SK-N-SH (cell line): ENCODE results near the gene ANKRD49. TPM values are rescaled to one million over a fixed set of nuclear protein-coding genes. Genes with fewer than 3 reads are reported as not detected.
A peak's percentile ranks its signal among the peaks of the same experiment; 100 is the strongest.

Experiments
- CTCF ChIA-PET: fragments of 300-600, 350-600 bp; formaldehyde crosslinking; extraction: SDS; loops from one replicate; lab custom pipeline; 2021; lab: Yijun Ruan, JAX
- POLR2A ChIA-PET: fragments of 350-600 bp; sonication (Branson Sonifier 250); formaldehyde crosslinking; extraction: SDS; loops from one replicate; lab custom pipeline; 2020; ENCODE audit warnings: antibody characterized with exemption, inconsistent platforms; lab: Yijun Ruan, JAX
- DNase-seq: peaks from one replicate; pipeline ENCODE4 v3.0.0; 2012
- H2AFZ ChIP-seq: fragments of 200-600 bp; sonication (generic); 2 replicates; pipeline ENCODE4 v1.8.1; 2016; ENCODE audit warnings: antibody characterized with exemption, mild to moderate bottlenecking, low read depth
- H3F3A ChIP-seq: fragments of 200-600 bp; sonication (generic); replicated peaks from 2 replicates; pipeline ENCODE3; 2016; ENCODE audit warnings: antibody characterized with exemption, mild to moderate bottlenecking; ENCODE audit not compliant: insufficient read depth
- H3K27ac ChIP-seq, 2 experiments: fragments of 200-500 bp in 1 of 2; fragments of 200-600 bp in 1 of 2; sonication (Bioruptor generic) in 1 of 2; sonication (generic), shearing (Covaris generic) in 1 of 2; 2 replicates each; pipeline versions ENCODE4 v1.5.1 to v1.6.1; 2014 to 2016; ENCODE audit warnings: low read depth in 2 of 2, inconsistent platforms in 1 of 2, low read length in 1 of 2, mild to moderate bottlenecking in 1 of 2, mixed read lengths in 1 of 2
- H3K27me3 ChIP-seq: fragments of 200-600 bp; sonication (generic), shearing (Covaris generic); 2 replicates; pipeline ENCODE4 v1.6.1; 2016; ENCODE audit warnings: mixed run types; ENCODE audit not compliant: insufficient read depth
- H3K36me3 ChIP-seq, 2 experiments: fragments of 200-500 bp in 1 of 2; fragments of 200-600 bp in 1 of 2; sonication (Bioruptor generic) in 1 of 2; sonication (generic) in 1 of 2; replicated peaks in 1 of 2; 2 replicates each; pipeline versions ENCODE3 to v1.5.1; 2014 to 2016; ENCODE audit warnings: low read length in 1 of 2, mild to moderate bottlenecking in 1 of 2; ENCODE audit not compliant: insufficient read depth in 2 of 2, control insufficient read depth in 1 of 2
- H3K4me1 ChIP-seq, 2 experiments: fragments of 200-500 bp in 1 of 2; fragments of 200-600 bp in 1 of 2; sonication (Bioruptor generic) in 1 of 2; sonication (generic), shearing (Covaris generic) in 1 of 2; 2 replicates each; pipeline versions ENCODE4 v1.5.1 to v1.6.1; 2014 to 2016; ENCODE audit warnings: low read depth in 1 of 2, low read length in 1 of 2, mixed run types in 1 of 2; ENCODE audit not compliant: insufficient read depth in 2 of 2, control insufficient read depth in 1 of 2
- H3K4me2 ChIP-seq: fragments of 200-600 bp; sonication (generic), shearing (Covaris generic); 2 replicates; pipeline ENCODE4 v1.6.1; 2017; ENCODE audit warnings: mixed run types
- H3K4me3 ChIP-seq, 2 experiments: fragments of 200-500 bp in 1 of 2; fragments of 200-600 bp in 1 of 2; sonication (Bioruptor generic) in 1 of 2; sonication (generic), shearing (Covaris generic) in 1 of 2; 2 replicates each; pipeline versions ENCODE4 v1.5.1 to v1.8.1; 2014 to 2016; ENCODE audit warnings: low read depth in 2 of 2, inconsistent platforms in 1 of 2, low read length in 1 of 2, mild to moderate bottlenecking in 1 of 2, mixed read lengths in 1 of 2, moderate library complexity in 1 of 2
- H3K79me2 ChIP-seq: fragments of 200-600 bp; sonication (generic); 2 replicates; pipeline ENCODE4 v1.8.1; 2017; ENCODE audit warnings: mild to moderate bottlenecking; ENCODE audit not compliant: insufficient read depth
- H3K9ac ChIP-seq: fragments of 200-600 bp; sonication (generic); 2 replicates; pipeline ENCODE4 v1.6.1; 2017; ENCODE audit warnings: mixed run types
- H3K9me2 ChIP-seq: fragments of 200-600 bp; sonication (generic); 2 replicates; pipeline ENCODE4 v1.6.1; 2017; ENCODE audit warnings: mixed run types
- H3K9me3 ChIP-seq: fragments of 200-600 bp; sonication (generic); 2 replicates; pipeline ENCODE4 v1.6.1; 2017; ENCODE audit warnings: mixed run types, mild to moderate bottlenecking, moderate library complexity
- H4K20me1 ChIP-seq: fragments of 200-600 bp; sonication (generic); 2 replicates; pipeline ENCODE4 v1.6.1; 2017; ENCODE audit warnings: mild to moderate bottlenecking, mixed run types; ENCODE audit not compliant: insufficient read depth
- CTCF ChIP-seq: fragments of 200-600 bp; sonication (generic); IDR thresholded peaks from 2 replicates; pipeline ENCODE4 v1.6.1; 2017; ENCODE audit warnings: antibody characterized with exemption, mild to moderate bottlenecking, moderate library complexity
- SMC3 ChIP-seq: IDR thresholded peaks from 2 replicates; pipeline ENCODE4 v1.6.1; 2012; ENCODE audit warnings: low read depth, low read length, improper control_type of control experiment
- TAF1 ChIP-seq: IDR thresholded peaks from 2 replicates; pipeline ENCODE4 v1.6.1; 2012; ENCODE audit warnings: low read depth, mild to moderate bottlenecking, low read length, moderate library complexity, borderline replicate concordance
- TEAD4 ChIP-seq: IDR thresholded peaks from 2 replicates; pipeline ENCODE4 v1.4.0; 2012; ENCODE audit warnings: mild to moderate bottlenecking, borderline replicate concordance; ENCODE audit not compliant: insufficient read depth
- USF1 ChIP-seq: IDR thresholded peaks from 2 replicates; pipeline ENCODE4 v1.4.0; 2012; ENCODE audit warnings: low read depth, borderline replicate concordance
- WGBS: methylation state at CpG from one replicate; pipeline ENCODE4 v1.1.6; 2017; ENCODE audit warnings: low lambda C conversion rate; 5-methylcytosine and 5-hydroxymethylcytosine counted together
- polyA plus RNA-seq, 3 experiments: library from polyadenylated mRNA; depleted of rRNA; stranded (reverse); fragments of >200 nt; gene quantifications; 2 replicates each; pipeline ENCODE4 v1.2.3, GENCODE V29; 2012
- TF ChIP-seq, protein P1 (sequence below): IDR thresholded peaks from 2 replicates; pipeline ENCODE4 v1.6.1; 2012; ENCODE audit warnings: mild to moderate bottlenecking, low read depth, low read length, moderate library complexity

The ANKRD49 gene
- polyA plus RNA-seq, 1 of the 3 experiments (the other 2 are of a cell fraction) = 4.9 TPM

GRCh38 chr11:94543695-94544645, 50.2 kb downstream of the ANKRD49 start, which contains the start of gene FUT4 (continued):
- TF ChIP-seq, protein P1, sequence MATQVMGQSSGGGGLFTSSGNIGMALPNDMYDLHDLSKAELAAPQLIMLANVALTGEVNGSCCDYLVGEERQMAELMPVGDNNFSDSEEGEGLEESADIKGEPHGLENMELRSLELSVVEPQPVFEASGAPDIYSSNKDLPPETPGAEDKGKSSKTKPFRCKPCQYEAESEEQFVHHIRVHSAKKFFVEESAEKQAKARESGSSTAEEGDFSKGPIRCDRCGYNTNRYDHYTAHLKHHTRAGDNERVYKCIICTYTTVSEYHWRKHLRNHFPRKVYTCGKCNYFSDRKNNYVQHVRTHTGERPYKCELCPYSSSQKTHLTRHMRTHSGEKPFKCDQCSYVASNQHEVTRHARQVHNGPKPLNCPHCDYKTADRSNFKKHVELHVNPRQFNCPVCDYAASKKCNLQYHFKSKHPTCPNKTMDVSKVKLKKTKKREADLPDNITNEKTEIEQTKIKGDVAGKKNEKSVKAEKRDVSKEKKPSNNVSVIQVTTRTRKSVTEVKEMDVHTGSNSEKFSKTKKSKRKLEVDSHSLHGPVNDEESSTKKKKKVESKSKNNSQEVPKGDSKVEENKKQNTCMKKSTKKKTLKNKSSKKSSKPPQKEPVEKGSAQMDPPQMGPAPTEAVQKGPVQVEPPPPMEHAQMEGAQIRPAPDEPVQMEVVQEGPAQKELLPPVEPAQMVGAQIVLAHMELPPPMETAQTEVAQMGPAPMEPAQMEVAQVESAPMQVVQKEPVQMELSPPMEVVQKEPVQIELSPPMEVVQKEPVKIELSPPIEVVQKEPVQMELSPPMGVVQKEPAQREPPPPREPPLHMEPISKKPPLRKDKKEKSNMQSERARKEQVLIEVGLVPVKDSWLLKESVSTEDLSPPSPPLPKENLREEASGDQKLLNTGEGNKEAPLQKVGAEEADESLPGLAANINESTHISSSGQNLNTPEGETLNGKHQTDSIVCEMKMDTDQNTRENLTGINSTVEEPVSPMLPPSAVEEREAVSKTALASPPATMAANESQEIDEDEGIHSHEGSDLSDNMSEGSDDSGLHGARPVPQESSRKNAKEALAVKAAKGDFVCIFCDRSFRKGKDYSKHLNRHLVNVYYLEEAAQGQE = no peak
- TF ChIP-seq TAF1 (peak; percentile 55; the same call in 1 of the 2 replicates), CTCF (no peak; the same call in 1 of the 2 replicates), USF1 (no peak; the same call in 1 of the 2 replicates), TEAD4 (0 out of 2 replicates have a peak, but pooled peaks have one; percentile 24)
- TF ChIP-seq, all 33 proteins: peak for 6

- H3K36me3 ChIP-seq = peaks cover 0 to 14% of the 10 kb centered on the region in 2 experiments
- H2AFZ ChIP-seq = peak overlapping the region; percentile 80; the same call in 1 of the 2 replicates
- no peak for TF ChIP-seq SMC3
- 67% methylated on average over 25 of the region's 59 CpGs for WGBS
- peaks cover 3 to 26% of the 10 kb centered on the region in 2 experiments; a peak in 2 of 4 replicates for H3K4me1 ChIP-seq
- 0 out of 2 replicates have a peak, but pooled peaks cover 9% of the 10 kb centered on the region for H4K20me1 ChIP-seq
- peaks cover 37% of the 10 kb centered on the region for H3K79me2 ChIP-seq
- H3K27me3 ChIP-seq = no peaks in the 10 kb centered on the region
- H3K27ac ChIP-seq = peak overlapping the region in 1 of 2 experiments; percentile 97; a peak in 1 of 4 replicates
- H3K9me2 ChIP-seq = no peaks in the 10 kb centered on the region
- no peaks in the 10 kb centered on the region for H3K9me3 ChIP-seq
- H3K4me3 ChIP-seq = peak overlapping the region; percentile 63 to 73
- ChIA-PET POLR2A (no interaction called here), CTCF (interaction anchor here (1.4 kb wide), 1 partner anchor 34 kb away, joined by 3 read pairs; no protein-coding TSS in a partner anchor)
- DNase-seq = no peak
- H3F3A ChIP-seq = peaks cover 11% of the 10 kb centered on the region
- peak overlapping the region; percentile 86 for H3K4me2 ChIP-seq
- H3K9ac ChIP-seq = peak overlapping the region; percentile 100
Observed at GRCh38 chr11:94544646-94545263, 51.0 kb downstream of the ANKRD49 start.
